WTC11 (cell line): ENCODE measurements around the gene BBS9.

Experiments
- CREM ChIP-seq: sonication (generic); formaldehyde crosslinking; IDR thresholded peaks from 2 replicates; pipeline ENCODE4 v1.8.1; 2022; ENCODE audit warnings: mild to moderate bottlenecking, missing genetic modification reagents, moderate library complexity
- CTCF ChIP-seq: fragments of 200-600 bp; IDR thresholded peaks from 2 replicates; pipeline ENCODE4 v1.8.0; 2022; ENCODE audit warnings: antibody characterized with exemption
- E2F5 ChIP-seq: sonication (generic); formaldehyde crosslinking; IDR thresholded peaks from 2 replicates; pipeline ENCODE4 v1.8.1; 2022; ENCODE audit warnings: mild to moderate bottlenecking, moderate library complexity, missing genetic modification reagents
- ELF4 ChIP-seq: sonication (generic); formaldehyde crosslinking; IDR thresholded peaks from 2 replicates; pipeline ENCODE4 v1.8.1; 2022; ENCODE audit warnings: low read depth, mild to moderate bottlenecking, moderate library complexity, missing genetic modification reagents
- ESRRA ChIP-seq: sonication (generic); formaldehyde crosslinking; IDR thresholded peaks from 2 replicates; pipeline ENCODE4 v1.8.1; 2022; ENCODE audit warnings: mild to moderate bottlenecking, missing genetic modification reagents, borderline replicate concordance
- FOXJ3 ChIP-seq: sonication (generic); formaldehyde crosslinking; IDR thresholded peaks from 2 replicates; pipeline ENCODE4 v1.9.0; 2021; ENCODE audit warnings: missing genetic modification reagents, mild to moderate bottlenecking, borderline replicate concordance
- HMGXB4 ChIP-seq: sonication (generic); formaldehyde crosslinking; IDR thresholded peaks from 2 replicates; pipeline ENCODE4 v1.8.1; 2023; ENCODE audit warnings: mild to moderate bottlenecking, moderate library complexity, missing genetic modification reagents
- IRF1 ChIP-seq: sonication (generic); formaldehyde crosslinking; IDR thresholded peaks from 2 replicates; pipeline ENCODE4 v1.8.0; 2023; ENCODE audit warnings: missing genetic modification reagents
- JUN ChIP-seq: sonication (generic); formaldehyde crosslinking; IDR thresholded peaks from 2 replicates; pipeline ENCODE4 v1.8.0; 2023; ENCODE audit warnings: mild to moderate bottlenecking, missing genetic modification reagents
- NFE2L1 ChIP-seq: sonication (generic); formaldehyde crosslinking; IDR thresholded peaks from 2 replicates; pipeline ENCODE4 v1.8.1; 2023; ENCODE audit warnings: missing genetic modification reagents
- RELA ChIP-seq: sonication (generic); formaldehyde crosslinking; IDR thresholded peaks from 2 replicates; pipeline ENCODE4 v1.8.1; 2022; ENCODE audit warnings: missing genetic modification reagents, mild to moderate bottlenecking, borderline replicate concordance
- ZNF138 ChIP-seq: sonication (generic); formaldehyde crosslinking; conservative IDR thresholded peaks from 2 replicates; pipeline ENCODE4 v1.8.1; 2022; ENCODE audit warnings: mild to moderate bottlenecking, moderate library complexity, missing genetic modification reagents
- ZNF232 ChIP-seq: sonication (generic); formaldehyde crosslinking; IDR thresholded peaks from 2 replicates; pipeline ENCODE4 v1.8.0; 2022; ENCODE audit warnings: mild to moderate bottlenecking, missing genetic modification reagents
- ZNF512 ChIP-seq: sonication (generic); formaldehyde crosslinking; IDR thresholded peaks from 2 replicates; pipeline ENCODE4 v1.8.1; 2022; ENCODE audit warnings: missing genetic modification reagents, borderline replicate concordance

- TF ChIP-seq HMGXB4 (CRISPR knock-in tag) (no peak), E2F5 (no peak), JUN (CRISPR knock-in tag) (no peak), IRF1 (CRISPR knock-in tag) (no peak), ESRRA (CRISPR knock-in tag) (no peak), FOXJ3 (no peak), CTCF (no peak), NFE2L1 (CRISPR knock-in tag) (no peak), ZNF512 (CRISPR knock-in tag) (no peak), ZNF232 (CRISPR knock-in tag) (no peak), ELF4 (no peak), RELA (CRISPR knock-in tag) (no peak), ZNF138 (CRISPR knock-in tag) (no peak), CREM (no peak)
Observed at GRCh38 chr7:33191340-33191739, 62.0 kb downstream of the BBS9 start.
